Activated CD4-positive, alpha-beta T cell treated with anti-CD3 and anti-CD28 coated beads, Interleukin-2, amount 50 U/mL, for 24 hours (primary cell): ENCODE measurements around the gene GRM8.
"Not testable (repeated sequence)": the region's sequence is repeated elsewhere in the genome, so short reads cannot be mapped to it uniquely, and the experiment has no call there.

Experiments used
- DNase-seq, 2 donors: peaks; one replicate each; pipeline ENCODE4 v3.0.0-alpha.2; 2020; ENCODE audit warnings: low read depth in 1 of 2, low spot score in 1 of 2

GRM8 gene

DNA sequence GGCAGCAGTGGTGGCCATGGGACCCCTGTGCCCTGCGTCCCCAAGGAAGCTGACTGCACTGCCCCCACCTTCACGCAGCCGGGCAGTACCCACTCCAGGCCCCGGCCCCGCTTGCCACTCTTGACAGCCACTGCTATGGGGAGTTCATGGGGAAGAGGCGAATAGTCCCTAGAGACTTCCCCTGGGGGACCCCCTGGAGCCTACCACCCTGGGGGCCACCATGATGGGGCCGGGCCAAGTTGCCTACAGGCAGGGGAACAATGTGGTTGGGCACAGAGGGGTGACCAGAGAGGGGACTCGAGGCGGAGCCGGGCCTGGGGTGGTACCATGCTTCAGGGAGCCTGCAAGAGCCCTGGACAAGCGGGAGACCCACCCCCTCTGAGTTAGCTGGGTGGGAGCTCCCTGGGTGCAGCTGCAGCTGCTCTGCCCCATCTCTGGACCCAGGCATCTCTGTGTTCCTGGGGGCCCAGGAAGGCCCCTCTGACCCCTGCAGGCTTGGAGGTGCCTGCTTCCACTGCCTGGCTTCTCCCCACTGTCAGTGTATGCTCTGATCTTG lies 567.6 kb downstream of the GRM8 start:
- DNase-seq, result no peak

DNA sequence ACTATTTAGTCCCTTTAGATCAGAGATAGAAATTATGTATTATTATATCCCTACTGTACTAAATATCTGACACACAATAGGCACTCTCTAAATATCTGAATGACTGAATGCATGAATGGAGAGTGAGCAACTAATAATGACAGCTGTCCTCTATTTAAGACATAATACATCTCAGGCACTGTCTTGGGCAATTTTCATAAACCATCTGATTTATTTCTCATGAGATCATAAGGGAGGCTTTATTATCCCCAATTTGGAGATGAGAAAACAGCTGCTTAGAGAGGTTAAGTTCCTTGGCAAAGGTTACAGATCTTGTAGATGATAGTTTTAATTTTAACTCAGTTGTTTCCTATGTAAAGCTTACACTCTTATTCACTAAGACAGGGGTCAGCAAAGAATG lies 570.6 kb downstream of the GRM8 start:
- DNase-seq, result no peak

DNA sequence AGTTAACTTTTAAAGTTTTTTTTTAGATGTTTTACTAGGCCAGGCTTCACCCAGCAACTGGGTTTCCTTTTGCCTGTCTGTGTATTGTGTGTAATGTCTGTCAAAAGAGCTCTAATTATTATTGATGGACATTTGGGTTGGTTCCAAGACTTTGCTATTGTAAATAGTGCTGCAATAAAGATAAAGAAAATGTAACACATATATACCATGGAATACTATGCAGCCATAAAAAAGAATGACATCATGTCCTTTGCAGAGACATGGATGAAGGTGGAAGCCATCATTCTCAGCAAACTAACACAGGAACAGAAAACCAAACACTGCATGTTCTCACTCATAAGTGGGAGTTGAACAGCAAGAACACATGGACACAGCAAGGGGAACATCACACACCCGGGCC lies 584.0 kb downstream of the GRM8 start:
- DNase-seq, result not testable (repeated sequence)

DNA sequence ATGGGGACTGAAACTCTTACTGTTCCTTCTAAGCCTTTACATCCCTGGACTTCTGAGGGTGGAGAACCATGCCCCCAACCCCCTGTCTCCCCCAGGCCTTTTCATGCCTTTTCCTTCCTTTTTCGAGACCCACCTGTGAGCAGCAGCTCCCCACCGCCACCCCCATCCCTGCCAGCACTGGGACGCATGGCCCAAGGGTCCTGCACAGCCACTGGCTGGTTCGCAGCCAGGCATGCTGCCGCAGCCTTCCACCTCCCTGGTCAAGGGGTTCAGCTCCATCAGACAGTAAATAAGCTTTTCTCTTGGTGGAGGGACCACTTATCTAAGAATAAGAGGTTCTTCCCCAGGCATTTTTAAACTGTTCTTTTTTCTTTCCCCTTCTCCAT lies 584.4 kb downstream of the GRM8 start:
- DNase-seq, result no peak

DNA sequence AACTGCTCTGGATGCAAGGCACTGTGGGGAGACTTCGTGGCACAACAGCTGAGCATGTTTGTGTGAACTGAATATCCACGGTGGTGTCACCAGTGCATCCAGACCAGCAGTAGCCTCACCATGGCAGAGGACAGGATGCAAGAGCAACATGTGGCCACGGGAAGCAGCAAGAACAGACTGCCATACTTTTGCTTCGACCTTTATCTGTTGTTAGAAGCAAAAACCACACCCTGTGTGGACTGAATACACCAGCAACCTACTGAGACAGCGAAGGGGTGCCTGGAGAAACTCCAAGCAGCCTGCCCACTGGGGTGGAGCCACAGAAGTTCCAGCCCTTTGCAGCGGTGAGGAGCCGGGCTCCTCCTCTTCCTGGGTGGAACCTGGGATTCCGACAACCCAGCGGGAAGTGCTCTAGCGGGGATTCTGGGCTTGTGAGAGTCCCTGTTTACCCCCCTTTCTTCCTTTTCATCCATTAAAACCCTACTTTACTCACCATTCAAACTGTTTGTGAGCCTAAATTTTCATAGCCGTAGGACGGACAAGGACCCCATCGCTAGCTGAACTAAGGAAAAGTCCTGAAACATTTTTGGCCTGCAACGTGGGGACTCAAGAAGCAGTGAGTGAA lies 584.9 kb downstream of the GRM8 start:
- no peak for DNase-seq

DNA sequence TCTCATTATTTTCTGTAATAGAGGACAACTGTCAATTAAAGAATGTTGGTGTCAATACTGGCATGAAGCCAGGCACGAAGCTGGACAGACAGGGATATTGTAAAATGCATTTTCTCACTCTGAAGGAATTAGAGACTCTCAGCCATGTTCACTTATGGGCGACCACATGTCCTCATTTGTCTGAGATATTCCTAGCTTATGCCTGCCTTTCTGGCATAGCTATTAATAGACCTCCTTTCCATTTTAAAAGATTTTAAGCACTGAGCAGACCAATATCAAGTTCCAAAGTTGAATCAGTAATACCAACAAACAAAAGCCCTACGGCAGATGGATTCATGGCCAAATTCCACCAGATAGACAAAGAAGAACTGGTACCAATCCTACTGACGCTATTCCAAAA lies 589.9 kb downstream of the GRM8 start:
- DNase-seq, result no peak

DNA sequence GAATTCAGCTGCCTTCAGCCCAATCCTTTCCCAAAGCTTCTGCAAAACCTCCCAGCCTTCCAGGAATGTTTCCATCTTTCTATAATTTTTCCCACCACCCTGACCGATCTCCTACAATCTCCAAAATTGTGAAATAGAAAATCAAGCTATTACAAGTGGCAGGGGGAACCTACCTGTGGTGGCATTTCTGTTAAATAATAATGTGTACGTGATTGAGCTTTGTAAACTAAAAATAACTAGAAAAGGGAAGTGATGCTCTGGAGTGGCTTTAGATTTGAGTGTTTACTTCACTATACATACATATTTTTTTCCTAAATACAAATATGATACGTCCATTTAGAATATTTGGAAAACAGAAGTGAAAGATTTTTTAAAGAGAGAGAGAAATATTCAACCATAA lies 593.6 kb downstream of the GRM8 start:
- no peak for DNase-seq

DNA sequence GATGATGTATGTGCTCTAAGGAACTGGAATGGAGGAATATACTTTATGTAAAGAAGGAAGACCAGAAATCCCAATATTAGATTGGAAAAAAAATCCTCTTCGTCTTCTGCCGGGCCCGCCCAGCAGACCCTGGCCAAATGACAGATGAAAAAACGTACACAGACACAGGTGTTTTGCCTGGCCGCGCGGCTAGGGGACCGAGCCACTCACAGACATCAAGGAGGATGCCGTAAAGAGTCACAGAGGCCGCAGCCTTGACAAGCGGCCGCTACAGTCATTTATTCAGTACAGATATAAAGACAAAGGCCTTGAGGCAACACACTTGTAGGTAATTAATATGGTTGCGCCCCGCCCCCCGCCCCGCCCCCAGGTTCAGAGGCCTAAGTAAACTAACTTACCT lies 594.1 kb downstream of the GRM8 start:
- DNase-seq, result no peak

DNA sequence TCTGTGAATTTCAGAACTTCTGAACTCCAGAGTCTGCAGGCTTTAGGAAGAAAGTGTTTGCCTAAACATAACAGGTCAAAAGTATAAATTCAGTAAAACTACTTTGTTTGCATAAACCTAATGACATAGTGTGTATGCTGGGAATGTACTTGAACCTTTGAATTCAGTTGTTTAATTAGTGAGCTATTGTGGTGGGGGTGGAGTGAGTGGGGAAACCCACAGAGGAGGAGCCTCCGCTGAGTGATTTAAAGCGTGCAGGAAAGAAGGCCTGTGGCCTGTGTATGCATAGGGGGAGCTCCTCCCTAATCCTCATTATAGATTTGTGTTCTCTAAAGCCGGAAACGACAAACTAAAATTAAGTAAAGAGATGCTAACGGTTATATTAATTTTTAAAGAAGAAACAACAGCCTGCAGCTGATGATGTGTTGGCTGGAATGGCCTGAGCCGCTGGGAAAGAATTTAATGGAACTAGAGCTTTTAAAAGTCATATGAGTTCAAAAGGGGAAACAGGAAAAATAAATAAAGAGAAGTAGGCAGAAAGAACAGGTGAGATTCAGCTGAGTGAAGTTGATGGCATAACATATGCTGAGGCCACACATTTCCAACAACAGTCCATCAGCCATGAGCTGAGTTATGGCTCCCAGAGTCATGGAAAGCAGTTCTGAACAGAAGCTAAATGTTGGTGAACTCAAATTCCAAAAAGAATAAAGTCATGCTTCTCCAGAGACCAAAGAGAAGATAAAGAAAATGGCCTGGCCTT lies 595.0 kb downstream of the GRM8 start:
- no peak for DNase-seq

DNA sequence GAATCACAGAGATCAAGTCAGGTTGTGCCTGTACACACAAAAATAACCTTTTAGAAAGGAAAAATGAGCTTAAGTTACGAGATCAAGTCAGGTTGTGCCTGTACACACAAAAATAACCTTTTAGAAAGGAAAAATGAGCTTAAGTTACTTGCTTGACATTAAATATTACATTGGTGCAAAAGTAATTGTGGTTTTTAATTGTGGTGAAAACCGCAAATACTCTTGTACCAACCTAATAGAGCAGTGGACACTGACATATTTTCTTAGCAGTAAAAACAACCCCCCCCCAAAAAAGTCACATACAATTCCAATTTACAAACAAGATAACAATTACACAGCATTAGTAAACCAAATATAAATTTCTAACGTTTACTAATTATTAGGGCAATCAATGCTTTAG lies 595.6 kb downstream of the GRM8 start:
- DNase-seq, result no peak

DNA sequence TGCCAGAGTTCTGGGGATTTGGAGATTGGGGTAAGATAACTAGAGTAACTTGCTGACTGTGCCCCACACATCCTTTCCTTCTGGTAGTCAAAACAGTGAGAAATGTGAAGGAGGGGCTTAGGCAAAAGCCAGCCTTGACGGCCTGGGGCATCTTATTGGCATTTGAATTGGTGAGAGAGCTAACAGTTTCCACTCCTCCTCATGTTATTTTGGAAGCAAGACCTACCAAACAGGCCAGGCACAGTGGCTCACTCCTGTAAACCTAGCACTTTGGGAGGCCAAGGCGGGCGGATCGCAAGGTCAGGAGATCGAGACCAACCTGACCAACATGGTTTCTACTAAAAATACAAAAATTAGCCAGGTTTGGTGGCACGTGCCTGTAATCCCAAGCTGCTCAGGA lies 596.6 kb downstream of the GRM8 start:
- no peak for DNase-seq

DNA sequence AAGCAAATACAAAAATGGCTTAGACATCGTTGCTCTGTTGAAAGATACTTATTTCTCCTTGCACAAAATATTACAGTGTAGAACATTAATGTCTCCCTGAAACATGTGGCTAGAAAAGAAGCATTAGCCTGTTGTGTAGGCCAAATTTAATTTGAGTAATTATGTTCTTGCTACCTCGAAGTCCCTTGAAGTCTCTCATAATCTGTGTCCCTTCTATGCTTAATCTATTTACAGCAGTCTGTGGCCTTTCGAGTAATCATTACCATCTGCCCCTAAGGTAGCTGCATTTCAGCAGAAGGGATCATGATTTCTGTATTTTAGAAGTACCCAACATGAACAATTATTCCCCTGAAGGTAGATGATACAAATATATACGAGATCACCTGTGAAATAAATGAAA lies 615.2 kb downstream of the GRM8 start:
- DNase-seq, result no peak

DNA sequence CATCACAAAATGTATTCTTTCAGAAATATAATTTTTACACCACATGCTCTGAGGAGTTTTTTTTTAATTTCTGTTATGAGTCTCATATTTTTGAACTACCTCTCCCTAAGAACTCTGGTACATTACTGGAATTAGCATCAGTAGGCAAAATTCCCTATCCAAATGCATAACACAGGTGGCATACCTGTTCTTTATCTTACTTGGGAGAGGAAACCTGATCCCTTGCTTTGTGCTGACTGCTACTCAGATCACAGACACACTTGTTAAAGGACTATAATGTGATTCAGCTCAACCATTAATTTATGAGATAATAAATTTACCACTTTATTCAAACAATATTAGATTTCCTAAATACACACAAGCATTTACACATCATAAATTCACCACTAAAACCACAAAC lies 617.2 kb downstream of the GRM8 start:
- no peak for DNase-seq

DNA sequence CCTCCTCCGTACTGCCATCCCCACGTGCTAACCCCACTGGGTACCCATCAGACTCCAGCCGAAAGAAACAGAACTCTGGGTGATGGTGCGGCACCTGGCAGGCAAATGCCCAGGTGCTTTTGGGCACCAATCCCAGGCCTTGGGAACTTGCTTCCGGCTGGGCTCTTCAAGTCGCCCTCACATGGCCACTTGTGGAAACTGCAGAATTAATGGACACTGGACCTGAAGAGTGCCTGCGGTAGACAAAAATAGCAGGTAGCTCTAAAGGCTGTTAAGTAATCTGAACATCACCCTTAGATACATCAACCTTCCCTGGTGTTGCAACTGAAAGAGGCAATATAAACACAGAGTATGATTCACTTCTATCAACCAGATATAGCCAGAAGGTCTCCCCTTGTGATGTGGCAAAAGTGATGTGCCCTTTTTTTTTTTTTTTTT lies 644.4 kb downstream of the GRM8 start:
- DNase-seq, result no peak

DNA sequence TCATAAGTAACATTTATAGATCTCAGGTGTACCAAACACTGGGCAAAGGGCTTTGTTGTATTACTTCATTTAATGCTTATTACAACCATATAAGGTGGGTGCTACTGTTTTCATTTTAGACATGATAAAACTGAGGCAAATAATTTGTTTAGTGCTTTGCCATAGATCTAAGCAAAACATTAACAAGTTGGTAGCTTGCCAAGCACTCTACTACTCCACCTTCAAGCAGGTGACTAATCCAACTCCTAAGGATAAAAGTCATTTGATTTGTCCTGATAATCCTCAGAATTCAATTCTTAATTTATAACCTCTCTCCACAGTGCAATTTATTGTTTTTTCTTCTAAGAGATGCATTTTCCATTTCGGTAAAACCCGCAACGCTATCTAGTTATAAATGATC lies 646.4 kb downstream of the GRM8 start:
- no peak for DNase-seq

DNA sequence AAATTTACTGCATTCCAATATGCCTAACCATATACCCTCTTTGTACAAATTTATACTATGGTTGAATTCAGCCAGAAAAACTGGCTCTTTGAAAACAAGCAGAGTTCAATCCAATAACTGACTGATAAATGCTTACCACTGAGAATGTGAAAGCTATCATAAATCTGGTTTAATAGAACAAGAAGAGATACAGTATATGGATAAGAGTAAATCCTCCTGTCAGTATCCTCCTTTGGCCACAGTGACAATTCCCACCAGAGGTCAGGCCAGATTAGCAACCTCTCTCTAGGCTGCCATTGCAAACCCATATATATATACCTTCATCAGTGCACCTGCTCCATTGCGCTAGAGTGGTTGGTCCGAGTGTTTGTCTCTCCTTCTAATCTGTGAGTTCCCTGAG lies 647.2 kb downstream of the GRM8 start:
- DNase-seq, result no peak

DNA sequence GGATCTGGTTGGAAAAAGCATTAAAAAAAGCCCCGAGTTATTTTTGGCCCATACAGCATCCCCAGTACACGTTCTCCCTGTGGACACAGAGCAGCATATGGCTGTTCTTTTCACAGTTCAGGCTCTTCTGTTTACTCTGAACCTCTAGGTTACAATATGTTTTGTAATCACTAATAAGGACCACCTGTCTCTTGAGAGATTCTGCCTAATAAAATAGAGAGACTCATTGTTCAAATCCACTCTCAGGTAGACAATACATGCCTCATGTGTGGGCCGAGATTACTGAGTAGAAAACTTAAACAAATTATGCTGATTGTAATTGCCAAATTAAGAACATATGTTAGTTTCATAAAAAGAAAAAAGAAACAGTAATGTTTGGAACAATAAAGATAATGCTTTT lies 647.7 kb downstream of the GRM8 start:
- no peak for DNase-seq

DNA sequence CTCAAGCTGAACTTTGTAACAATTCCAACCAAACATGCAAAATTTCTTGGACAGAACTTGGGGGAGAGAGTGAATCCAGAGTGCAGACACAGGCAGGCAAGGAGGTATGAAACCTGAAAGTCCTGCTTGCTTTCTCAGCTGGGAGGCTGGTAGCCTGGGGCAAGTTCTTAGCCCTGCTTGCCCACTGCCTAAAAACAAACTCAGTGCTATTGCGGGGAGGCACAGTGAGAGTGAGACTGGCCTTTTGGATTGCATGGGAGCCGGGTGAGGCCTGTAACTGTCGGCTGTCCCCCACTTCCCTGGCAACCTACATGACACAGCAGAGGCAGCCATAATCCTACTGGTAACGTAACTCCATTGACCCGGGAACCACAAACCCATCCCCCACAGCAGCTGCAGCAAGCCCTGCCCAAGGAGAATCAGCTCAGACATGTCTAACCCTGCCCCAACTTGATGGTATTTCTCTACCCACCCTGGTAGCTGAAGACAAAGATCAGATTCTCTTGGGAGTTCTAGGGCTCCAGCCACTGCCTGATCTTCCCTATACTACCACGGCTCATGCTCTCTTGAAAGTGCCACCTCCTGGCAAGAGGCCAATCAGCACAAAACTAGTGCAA lies 663.6 kb downstream of the GRM8 start:
- no peak for DNase-seq

DNA sequence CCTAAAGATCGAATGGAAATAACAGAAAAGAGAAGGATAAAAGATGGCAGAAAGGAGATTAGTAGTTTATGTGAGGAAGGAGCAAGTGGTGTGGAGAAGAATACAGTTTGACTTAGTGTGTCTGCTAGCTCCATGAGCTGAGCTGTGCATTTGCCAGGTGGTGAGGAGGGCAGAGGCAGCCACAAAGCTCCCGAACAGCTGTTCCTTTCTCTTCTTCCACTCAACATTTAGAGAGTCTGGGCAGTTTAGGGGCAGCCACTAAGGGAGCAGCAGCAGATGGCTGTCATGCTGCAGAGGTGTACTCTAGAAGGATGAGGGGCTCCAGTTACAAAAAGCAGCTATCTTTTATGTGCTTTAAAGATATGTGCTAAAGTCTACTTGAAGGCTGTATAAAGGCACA lies 674.4 kb downstream of the GRM8 start:
- no peak for DNase-seq

DNA sequence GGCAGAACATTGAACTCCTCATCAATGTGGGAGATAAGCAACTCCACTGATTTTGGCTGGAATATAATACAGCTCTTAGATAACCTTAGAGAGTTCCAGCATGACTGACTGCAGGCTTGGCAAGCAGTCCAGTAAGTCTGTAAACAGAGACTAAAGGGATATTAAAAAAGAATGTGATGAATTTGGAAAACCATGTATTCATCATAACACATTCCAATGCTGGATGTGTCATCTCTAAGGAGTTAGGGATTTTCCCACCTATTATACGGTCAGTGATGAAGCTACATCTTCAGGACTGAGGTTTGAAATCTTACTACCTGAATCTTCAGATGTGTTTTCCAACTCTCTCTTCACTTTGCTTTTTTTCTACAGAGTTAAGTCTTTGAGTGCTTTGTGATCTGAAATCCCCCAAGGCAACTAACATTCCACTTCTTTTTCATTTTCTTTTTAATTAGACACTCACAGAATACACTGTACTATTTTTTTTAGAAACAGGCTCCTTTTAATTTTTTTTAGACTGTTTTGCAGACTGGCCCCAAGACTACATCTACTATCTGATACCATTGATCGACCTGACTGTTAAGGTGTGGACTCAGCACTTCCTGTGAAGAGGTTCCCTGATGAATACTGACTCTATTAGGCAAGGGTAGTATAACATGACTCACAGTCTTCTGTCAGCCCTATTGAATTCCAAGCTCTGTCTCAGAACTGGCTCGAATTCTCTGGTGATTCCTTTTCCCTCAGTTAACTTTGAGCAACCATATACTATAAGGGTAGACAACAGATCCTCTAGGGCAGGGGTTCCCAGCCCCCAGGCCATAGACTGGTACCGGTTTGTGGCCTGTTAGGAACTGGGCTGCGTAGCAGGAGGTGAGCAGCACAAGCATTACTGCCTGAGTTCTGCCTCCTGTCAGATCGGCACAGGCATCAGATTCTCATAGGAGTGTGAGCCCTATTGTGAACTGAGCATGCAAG lies 678.2 kb downstream of the GRM8 start:
- no peak for DNase-seq

DNA sequence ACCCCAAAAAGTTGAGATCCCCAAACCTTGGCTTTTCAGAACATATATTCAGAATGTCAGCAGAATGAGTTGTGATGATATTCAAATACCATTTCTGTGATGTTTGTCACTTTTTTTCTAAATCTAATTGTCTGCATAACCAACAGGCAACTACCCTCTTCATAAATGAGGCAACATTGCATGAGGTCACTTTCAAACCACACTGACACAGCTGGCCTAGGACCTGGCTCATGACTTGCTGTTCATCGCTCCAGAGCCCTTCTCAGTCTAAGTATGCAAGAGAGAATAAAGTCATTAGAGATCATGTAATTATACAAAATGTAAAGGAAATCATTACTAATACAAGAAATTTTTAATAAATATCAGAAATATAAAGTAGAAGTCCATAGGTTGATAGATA lies 681.9 kb downstream of the GRM8 start:
- no peak for DNase-seq
